Cerebellar nuclear complex (tissue), 1 donor: Measurements from ENCODE around the gene SH3D19.
"Not testable (repeated sequence)": the region's sequence is repeated elsewhere in the genome, so short reads cannot be mapped to it uniquely, and the experiment has no call there.

Experiments used
- DNase-seq, 2 experiments: peaks; one replicate each; lab custom pipeline; 2025; lab: John Stamatoyannopoulos, UW

Gene SH3D19

DNA sequence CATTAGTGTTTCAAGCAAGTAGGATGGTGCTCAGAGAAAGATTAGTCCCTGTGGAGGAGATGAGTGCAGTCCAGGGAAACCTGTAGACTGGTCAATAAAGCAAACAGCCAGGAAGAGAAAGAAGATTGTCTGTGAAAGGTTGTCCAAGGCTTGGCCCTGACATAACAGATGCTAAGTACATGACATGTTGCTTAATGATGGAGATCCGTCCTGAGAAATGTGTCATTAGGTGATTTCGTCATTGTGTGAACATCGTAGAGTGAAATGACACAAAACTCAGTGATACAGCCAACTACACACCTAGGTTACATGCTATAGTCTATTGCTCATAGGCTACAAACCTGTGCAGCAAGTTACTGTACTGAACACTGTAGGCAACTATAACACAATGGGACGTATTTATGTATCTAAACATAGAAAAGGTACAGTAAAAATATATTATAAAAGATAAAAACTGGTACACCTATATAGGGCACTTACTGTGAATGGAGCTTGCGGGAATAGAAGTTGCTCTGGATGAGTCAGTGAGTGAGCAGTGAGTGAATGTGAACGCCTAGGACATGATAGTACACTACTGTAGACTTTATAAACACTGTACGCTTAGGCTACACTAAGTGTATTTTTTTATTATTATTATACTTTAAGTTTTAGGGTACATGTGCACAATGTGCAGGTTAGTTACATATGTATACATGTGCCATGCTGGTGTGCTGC, 57.4 kb downstream of the SH3D19 start:
- no peak for DNase-seq

DNA sequence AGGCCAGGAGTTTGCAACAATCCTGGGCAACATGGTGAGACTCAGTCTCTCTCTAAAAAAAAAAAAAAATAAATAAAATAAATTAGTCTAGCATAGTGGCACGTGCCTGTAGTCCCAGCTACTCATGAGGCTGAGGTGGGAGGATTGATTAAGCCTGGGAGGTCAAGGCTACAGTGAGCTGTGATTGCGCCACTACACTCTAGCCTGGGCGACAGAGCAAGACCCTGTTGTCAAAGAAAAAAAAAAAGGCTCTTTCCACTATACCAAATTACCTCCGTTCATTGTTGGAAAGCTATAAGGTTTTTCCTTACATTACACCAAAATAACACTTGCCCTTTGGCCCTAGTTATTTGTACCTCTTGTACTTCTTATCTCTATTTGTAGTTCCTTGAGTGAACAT, 58.3 kb downstream of the SH3D19 start:
- DNase-seq: no peak

DNA sequence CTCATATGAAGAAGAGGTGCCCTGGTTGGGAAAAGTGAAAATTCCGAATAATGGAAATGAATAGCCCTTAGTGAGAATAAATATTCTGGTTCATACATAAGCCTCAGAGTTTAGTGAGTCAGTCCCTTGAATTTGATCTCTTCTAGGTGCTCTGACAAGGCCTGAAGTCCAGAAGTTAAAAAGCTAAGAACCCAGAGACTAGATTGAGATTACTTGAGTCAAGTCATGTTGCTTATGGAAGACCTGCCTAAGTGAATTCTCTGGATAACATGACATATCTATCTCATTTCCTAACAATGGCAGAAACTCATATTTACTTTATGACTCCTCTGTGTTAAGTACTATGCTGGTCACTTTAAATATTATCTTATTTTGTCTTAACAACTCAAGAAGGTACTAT, 58.9 kb downstream of the SH3D19 start:
- DNase-seq: no peak

DNA sequence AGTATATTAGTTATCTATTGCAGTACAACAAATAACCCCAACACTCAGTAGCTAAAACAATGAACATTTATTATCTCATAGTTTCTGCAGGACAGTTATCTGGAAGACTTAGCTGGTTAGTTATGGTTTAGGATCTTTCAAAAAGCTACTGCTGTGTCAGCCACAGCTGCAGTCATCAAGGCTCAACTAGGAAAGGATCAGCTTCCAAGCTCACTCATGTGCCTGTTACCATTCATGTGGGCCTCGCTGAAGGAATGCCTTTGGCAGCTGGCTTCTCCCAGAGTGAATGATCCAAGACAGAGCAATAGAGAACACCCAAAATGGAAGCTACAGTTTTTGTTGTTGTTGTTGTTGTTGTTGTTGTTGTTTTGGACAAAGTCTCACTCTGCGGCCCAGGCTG, 62.0 kb downstream of the SH3D19 start:
- no peak for DNase-seq

DNA sequence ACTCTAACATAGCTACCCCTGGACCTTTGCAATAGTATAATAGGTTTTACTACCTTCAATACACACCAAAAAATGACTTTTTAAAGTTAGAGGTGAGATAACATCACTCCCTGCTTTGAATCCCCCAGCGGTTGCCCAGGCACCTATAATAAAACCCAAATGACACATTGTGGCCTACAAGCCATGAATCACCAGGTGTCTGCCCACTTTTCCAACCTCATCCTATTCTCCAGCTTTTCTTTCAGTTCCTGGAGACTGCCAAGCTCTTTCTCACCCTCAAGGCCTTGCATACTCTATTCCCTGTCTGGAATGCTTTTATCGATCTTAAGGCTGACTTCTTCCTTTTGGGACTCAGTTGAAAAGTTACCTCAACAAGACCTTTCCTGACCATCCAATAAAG, 64.9 kb downstream of the SH3D19 start:
- DNase-seq: no peak

DNA sequence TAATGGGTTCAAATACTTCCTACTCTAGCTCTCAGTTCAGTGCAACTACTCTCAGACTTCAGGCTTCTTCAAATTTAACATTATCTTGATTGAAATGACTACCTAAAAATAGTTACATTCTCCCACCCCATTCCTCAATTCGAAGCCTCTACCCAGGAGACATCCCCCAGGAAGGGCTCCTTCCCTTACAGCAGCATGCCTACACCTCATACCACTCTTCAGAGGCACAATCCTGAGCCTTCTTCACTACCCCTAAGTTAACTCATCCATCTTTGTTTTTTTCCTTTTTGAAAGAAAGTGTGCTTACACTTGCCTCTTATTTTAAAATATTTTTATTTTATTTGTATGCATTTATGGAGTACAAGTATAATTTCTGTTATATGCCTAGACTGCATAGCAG, 65.7 kb downstream of the SH3D19 start:
- no peak for DNase-seq

DNA sequence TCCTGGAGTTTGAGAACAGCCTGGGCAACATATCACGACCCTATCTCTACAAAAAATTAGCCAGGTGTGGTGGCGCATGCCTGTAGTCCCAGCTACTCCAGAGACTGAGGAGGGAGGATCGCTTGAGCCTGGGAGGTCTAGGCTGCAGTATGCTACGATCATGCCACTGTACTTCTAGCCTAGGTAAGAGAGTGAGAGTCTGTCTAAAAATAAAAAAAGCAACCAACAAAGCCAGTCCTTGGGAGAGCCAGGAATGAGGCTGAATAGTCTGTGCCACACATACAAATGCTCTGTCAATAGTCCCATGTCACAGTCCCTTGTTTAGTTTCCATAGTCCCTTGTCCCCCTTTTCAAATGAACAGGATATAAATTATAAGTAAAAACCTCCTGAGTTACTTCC, 67.7 kb downstream of the SH3D19 start:
- no peak for DNase-seq

DNA sequence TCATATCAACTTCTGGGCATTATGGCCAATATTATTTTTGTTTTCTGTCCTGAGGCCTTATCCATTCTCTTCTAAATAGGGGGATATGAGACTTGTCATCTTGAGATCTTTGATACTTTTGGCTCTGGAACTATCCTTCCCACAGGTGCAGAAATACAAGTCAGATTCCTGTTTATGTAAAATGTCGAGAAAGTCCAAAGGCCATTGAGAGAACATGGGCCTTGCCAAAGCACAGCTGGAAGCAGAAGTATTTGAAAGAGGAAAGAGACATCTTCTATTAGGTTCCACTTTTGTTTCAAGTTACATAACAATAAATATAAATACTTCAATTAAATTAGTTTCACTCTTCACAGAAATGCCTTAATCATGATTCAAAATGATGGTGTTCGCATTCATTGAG, 69.3 kb downstream of the SH3D19 start:
- DNase-seq: no peak

DNA sequence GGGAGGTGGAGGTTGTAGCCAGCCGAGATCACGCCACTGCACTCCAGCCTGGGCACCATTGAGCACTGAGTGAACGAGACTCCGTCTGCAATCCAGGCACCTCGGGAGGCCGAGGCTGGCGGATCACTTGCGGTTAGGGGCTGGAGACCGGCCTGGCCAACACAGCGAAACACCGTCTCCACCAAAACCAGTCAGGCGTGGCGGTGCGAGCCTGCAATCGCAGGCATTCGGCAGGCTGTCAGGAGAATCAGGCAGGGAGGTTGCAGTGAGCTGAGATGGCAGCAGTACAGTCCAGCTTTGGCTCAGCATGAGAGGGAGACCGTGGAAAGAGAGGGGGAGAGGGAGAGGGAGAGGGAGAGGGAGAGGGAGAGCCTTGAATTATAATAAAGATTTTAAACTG, 69.7 kb downstream of the SH3D19 start:
- not testable (repeated sequence) for DNase-seq

DNA sequence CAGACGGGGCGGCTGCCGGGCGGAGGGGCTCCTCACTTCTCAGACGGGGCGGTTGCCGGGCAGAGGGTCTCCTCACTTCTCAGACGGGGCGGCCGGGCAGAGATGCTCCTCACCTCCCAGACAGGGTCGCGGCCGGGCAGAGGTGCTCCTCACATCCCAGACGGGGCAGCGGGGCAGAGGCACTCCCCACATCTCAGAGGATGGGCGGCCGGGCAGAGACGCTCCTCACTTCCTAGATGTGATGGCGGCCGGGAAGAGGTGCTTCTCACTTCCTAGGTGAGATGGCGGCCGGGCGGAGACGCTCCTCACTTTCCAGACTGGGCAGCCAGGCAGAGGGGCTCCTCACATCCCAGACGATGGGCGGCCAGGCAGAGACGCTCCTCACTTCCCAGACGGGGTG, 70.2 kb downstream of the SH3D19 start:
- DNase-seq: not testable (repeated sequence)

DNA sequence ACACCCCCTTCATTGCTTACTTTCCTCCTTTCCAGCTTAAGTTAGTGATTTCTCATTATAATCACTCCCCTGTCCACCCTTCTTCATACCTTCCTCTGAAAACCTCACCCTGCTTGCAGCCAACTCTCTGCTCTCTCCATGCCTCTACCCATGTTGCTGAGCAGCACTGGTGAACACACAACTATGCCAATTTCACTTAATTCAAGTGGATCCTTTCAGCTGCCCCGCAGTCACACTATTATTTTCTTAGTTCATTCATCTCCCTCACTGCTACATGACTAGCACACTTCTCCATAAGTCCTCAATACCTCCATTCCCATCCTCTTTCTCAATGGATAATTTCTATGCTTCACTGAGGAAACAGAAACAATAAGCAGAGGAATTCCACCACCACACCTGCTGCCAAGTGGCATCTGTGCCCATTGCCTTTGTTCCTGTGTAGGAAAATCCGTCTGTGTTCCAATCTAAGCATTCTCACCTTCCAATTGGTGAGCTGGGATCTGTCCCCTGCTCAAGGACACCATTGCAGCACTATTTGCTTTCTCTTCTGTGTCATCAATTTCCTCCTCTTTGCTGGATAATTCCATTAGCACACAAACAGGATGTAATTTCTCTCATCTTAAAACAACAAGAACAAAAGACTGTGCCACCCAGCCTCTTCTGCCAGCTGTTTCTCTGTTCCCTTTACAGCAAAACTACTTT, 73.7 kb downstream of the SH3D19 start:
- DNase-seq: no peak

DNA sequence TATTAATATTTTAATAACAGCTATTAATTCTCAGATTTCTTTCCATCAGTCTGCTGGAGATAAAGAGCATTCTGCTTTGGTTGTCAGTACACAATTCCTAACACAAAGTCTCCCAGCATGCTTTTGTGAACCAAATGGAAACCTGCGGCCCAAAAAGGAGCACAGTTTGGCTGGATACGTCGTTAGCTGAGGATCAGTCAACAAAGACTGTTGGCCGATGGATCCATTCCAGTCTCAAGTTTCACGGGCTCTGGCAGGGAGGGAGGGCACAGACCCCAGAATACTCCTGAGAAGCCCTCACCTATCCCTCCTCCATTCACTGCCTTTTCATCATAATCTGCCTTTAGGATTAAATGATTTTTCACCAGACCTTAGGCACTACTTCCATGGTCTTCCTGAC, 74.7 kb downstream of the SH3D19 start:
- no peak for DNase-seq

DNA sequence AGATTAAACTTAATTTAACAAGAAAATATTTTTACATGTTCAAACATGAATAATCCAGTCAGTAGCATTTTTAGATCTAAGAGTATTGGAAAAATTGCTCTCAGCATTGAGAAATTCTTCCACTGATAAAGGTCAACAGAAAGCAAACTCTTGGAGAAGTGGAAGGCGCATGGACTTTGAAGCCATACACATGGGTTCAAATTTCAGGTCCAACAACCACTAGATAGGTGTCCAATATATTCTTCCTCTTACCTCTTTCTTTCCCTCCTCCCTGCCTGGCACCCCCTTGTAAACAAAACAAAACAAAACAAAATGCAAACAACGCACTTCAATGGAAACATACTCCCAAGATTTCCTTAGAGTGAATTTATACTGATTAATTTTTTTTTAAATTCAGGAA, 76.9 kb downstream of the SH3D19 start:
- DNase-seq: no peak

DNA sequence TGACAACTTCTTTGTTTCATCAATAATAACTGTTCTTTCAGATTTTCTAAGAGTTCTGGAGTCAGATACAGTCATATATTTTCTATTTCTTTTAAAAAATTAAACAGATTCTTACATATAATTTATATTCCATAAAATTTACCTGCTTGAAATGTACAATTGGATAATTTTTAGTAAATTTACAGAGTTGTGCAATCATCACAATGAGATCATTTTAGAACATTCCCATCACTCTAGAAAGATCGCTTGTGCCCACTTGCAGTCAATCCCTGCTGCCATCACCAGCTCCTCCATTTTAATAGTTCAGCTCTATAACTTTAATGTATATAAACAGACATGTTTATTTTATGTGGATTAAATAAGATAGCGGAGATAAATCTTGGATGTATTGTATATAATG, 78.0 kb downstream of the SH3D19 start:
- DNase-seq: no peak

DNA sequence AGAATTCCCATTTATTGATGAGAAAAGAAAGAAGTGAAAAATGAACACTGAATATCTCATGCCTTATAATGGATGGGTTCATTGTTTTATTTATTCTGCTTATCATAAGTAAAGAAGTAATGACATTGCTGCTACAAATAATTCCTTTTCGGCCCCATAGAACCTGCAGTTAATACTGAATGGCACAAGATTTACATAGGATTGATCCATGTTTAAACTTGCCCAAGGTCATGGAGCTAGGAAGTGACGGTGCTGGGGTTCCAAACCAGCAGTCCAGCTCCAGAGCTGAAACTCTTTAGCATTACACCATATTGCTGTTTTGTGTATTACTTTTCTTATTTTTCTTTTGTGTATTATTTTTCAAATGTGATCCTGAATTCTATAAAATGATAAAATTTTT, 78.7 kb downstream of the SH3D19 start:
- DNase-seq: no peak

DNA sequence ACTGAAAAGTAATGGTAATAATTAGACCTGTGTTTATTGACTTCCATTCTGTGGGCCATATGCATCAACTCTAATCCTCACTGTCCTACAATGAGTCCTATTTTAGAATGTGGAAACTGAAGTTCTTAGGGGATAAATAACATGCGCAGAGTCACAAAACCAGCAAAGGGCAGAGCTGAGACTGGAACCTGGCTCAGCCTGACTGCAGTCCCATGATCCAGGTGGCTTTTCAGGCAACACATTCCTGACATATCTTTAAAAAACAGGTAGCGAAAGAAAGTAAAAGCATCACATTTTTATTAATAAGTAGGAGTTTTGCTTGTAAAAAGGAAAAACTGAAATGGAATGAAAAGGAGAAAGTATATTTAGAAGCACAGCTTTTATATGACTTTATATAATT, 83.1 kb downstream of the SH3D19 start:
- DNase-seq: no peak

DNA sequence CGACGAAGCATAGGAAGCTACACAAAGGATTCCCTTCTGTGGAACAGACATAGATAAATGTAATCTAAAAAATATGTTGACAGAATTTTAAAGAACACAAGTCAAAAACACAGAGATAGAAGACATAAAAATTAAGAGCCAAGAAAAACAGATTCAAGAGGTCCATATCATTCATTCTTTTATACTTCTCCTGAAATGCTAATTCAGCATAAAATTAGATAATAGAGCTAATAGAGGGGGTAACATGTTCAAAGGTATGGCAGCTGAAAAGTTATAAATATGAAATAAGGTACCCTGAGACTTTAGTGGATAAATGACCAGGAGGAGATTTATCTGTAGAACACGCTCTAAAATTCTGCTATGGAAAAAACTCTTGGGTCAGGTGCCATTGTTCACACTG, 85.8 kb downstream of the SH3D19 start:
- no peak for DNase-seq

DNA sequence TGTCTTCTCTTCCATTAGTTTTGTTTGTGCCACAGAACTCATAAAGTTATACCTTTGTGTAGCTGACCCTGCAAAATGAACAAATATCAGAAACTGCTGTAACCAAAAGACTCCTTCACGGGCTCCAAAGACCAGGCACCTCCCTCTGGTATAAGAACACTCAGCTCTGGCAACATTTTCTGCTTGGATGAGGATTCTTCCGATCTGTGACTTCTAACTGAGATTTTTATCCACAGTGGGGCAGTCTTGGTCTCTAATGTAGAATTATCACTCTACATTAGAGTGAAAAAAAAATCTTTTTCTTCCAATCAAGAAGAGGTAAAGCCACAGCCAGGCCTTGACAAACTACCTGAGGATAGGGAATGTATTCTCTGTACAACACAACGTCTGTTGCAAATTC, 86.9 kb downstream of the SH3D19 start:
- DNase-seq: no peak

DNA sequence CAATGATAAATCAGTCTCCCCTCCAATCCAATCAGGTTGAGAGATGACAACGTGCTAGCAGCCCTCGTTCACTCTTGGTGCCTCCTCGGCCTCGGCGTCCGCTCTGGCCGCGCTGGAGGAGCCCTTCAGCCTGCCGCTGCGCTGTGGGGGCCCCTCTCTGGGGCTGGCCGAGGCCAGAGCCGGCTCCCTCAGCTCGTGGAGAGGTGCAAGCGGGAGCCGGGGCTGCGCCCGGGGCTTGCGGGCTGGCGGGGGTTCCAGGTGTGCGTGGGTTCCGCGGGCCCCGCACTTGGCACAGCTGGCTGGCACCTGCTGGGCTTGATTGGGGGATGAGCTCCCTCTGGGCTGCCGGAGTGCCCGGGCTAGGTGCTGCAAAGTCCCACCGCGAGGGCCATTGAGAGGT, 89.4 kb downstream of the SH3D19 start:
- no peak for DNase-seq

DNA sequence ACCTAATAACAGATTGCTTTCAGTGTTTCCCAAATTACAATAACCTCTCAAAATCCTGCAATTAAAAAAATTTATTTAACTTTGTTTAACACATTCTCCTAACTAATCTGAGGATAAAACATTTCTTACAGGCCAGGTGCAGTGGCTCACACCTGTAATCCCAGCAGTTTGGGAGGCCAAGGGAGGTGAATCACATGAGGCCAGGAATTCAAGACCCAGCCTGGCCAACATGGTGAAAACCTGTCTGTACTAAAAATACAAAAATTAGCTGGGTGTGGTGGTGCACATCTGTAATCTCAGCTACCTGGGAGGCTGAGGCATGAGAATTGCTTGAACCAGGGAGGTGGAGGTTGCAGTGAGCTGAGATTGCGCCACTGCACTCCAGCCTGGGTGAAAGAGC, 90.0 kb downstream of the SH3D19 start:
- DNase-seq: not testable (repeated sequence)

DNA sequence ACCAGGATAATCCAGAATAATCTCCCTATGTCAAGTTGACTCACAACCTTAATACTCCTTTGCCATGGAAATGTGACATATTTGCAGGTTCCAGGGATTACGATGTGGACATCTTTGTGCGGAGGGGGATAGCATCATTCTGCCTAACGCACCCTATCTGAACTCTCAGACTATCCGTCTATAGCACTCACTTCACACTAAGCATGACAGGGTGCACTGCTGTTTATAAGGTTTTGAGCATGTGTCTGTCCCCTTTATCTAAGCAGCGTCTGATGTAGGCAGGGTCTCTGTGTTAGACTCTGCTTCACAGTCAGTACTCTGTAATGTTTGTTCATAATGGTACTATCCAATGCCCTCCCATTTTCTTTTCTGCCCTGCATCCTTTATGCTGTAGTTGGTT, 91.8 kb downstream of the SH3D19 start:
- DNase-seq: no peak

DNA sequence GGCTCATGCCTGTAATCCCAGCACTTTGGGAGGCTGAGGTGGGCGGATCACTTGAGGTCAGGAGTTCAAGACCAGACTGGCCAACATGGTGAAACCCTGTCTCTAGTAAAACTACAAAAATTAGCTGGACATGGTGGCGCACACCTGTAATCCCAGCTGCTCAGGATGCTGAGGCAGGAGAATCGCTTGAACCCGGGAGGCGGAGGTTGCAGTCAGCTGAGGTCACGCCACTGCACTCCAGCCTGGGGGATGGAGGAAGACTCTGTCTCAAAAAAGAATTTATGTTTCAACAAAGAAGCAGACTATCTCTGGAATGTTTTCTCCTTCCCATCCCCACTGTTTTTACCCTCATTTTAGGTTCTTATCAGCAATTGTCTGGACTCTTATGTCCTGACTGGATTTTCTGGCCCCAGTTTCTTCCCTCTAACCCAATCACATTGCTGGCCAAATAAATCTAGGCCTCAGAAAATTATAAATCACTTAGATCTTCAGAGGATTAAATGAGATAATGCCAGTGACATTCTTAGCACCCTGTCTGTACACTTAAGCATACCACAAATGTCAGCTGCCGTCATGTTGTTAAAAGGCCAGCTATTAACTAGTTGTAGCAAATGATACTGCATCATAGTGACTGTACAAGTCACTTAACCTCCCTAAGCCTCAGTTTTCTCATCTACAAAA, 93.3 kb downstream of the SH3D19 start:
- DNase-seq: no peak
